Gastrocnemius medialis (tissue), 4 donors: ENCODE results near the gene AQP5. TPM values are rescaled to one million over a fixed set of nuclear protein-coding genes. Genes with fewer than 3 reads are reported as not detected.

ENCODE experiments used
- ATAC-seq, 2 donors: fragments of 150-250 bp; one replicate each; pipeline ENCODE4 v1.9.1; 2016
- DNase-seq, 2 donors: peaks; one replicate each; pipeline ENCODE4 v3.0.0-alpha.2; 2019
- H3K27ac ChIP-seq, 4 donors: fragments of 200-600 bp; sonication (generic); 1 replicate in 1 of 4; 2 replicates in 3 of 4; pipeline ENCODE4 v1.5.1; 2016 to 2018; ENCODE audit warnings: mild to moderate bottlenecking in 2 of 4, moderate library complexity in 1 of 4
- H3K27me3 ChIP-seq, 3 donors: fragments of 200-600 bp; sonication (generic) in 2 of 3; 1 replicate in 1 of 3; 2 replicates in 2 of 3; pipeline versions ENCODE4 v1.5.1 to v1.6.0; 2016 to 2019; ENCODE audit warnings: mild to moderate bottlenecking in 1 of 3, moderate library complexity in 1 of 3
- H3K36me3 ChIP-seq, 2 donors: fragments of 200-600 bp; sonication (generic) in 1 of 2; one replicate each; pipeline ENCODE4 v1.5.1; 2017 to 2018
- H3K4me1 ChIP-seq, 2 donors: fragments of 200-600 bp; sonication (generic) in 1 of 2; one replicate each; pipeline ENCODE4 v1.5.1; 2016 to 2017; ENCODE audit warnings: mild to moderate bottlenecking in 2 of 2
- H3K4me3 ChIP-seq, 4 donors: fragments of 200-600 bp; sonication (generic) in 3 of 4; 1 replicate in 1 of 4; 2 replicates in 3 of 4; pipeline ENCODE4 v1.5.1; 2016 to 2019; ENCODE audit warnings: mild to moderate bottlenecking in 2 of 4
- H3K9me3 ChIP-seq, 3 donors: fragments of 200-600 bp; sonication (generic) in 2 of 3; 1 replicate in 1 of 3; 2 replicates in 2 of 3; pipeline ENCODE4 v1.5.1; 2016 to 2019
- CTCF ChIP-seq, 5 experiments: fragments of 450-650 bp in 3 of 5; fragments of 200-600 bp in 2 of 5; sonication (generic) in 2 of 5; IDR thresholded peaks in 4 of 5; conservative IDR thresholded peaks in 1 of 5; 1 replicate in 4 of 5; 2 replicates in 1 of 5; pipeline ENCODE4 v1.5.1; 2016 to 2019; ENCODE audit warnings: antibody characterized with exemption in 5 of 5, mild to moderate bottlenecking in 3 of 5, moderate library complexity in 3 of 5
- POLR2A ChIP-seq, 2 donors: fragments of 450-650 bp; IDR thresholded peaks; one replicate each; pipeline ENCODE4 v1.6.1; 2017; ENCODE audit warnings: antibody characterized with exemption in 2 of 2, mild to moderate bottlenecking in 2 of 2, moderate library complexity in 2 of 2
- in situ Hi-C, 4 donors: fragments of 200-750 bp; cut with MboI; loops; one replicate each; pipeline versions ENCODE4 v1.15.0 to v1.8.0; 2017; ENCODE audit warnings: low sequenced_read_pairs in 4 of 4
- intact Hi-C: fragments of 100-400 bp; cut with DNase I; formaldehyde crosslinking; loops from one replicate; pipeline ENCODE4 v1.15.1; 2023; ENCODE audit warnings: low total_unique reads
- total RNA-seq, 4 donors: library from RNA; depleted of rRNA; stranded (reverse); fragments of >200 nt; gene quantifications; one replicate each; pipeline versions ENCODE4 v1.1.0 to v1.2.3, GENCODE V29; 2016

Gene AQP5
- total RNA-seq, 4 donors from 2014 or later: not detected

GRCh38 chr12:49937639-49938300 lies 23.9 kb upstream of the AQP5 start:
- intact Hi-C loops: no loop called here
- Histone ChIP-seq H3K4me3 (no peak overlapping the region), H3K27me3 (no peaks in the 10 kb centered on the region), H3K36me3 (no peaks in the 10 kb centered on the region), H3K4me1 (no peaks in the 10 kb centered on the region), H3K9me3 (no peaks in the 10 kb centered on the region), H3K27ac (no peak overlapping the region)
- no peak for DNase-seq
- no peak for ATAC-seq
- in situ Hi-C loops: no loop called here
- no peak for TF ChIP-seq POLR2A (IDR thresholded peaks at IDR 0.05)
- TF ChIP-seq CTCF (IDR thresholded peaks at IDR 0.05 in 4 of 5, conservative IDR thresholded peaks at IDR 0.05 in 1 of 5): no peak

DNA sequence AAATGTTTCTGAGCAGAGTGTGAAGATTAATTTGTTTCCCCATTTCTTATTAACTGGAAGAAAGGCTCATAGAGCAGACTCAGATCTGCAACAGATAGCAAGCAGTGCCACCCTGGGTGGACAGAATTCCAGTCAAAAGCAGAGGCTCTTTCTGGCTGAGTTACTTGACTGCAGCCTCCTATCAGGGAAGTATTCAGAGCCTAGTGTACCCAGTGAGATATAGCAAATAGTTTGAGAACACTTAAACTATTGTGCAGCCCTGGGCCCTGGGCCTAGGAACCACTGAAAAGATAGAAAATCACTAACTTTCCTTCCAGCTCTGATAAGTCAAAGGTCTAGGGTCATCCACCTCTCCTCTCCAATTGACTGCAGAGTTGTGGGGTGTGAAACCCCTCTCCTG lies 22.4 kb upstream of the AQP5 start:
- intact Hi-C loops: no loop called here
- no peak overlapping the region for H3K27ac ChIP-seq
- no peaks in the 10 kb centered on the region for H3K9me3 ChIP-seq
- no peak overlapping the region for H3K4me3 ChIP-seq
- no peaks in the 10 kb centered on the region for H3K27me3 ChIP-seq
- in situ Hi-C loops: no loop called here
- DNase-seq (no peak), ATAC-seq (no peak)
- no peaks in the 10 kb centered on the region for H3K36me3 ChIP-seq
- TF ChIP-seq CTCF (IDR thresholded peaks at IDR 0.05 in 4 of 5, conservative IDR thresholded peaks at IDR 0.05 in 1 of 5) (no peak), POLR2A (IDR thresholded peaks at IDR 0.05) (no peak)
- H3K4me1 ChIP-seq: no peaks in the 10 kb centered on the region

GRCh38 chr12:49939707-49940106 lies 22.0 kb upstream of the AQP5 start:
- DNase-seq (no peak), ATAC-seq (no peak)
- intact Hi-C loops: no loop called here
- Histone ChIP-seq H3K4me3 (no peak overlapping the region), H3K27ac (no peak overlapping the region), H3K9me3 (no peaks in the 10 kb centered on the region), H3K27me3 (no peaks in the 10 kb centered on the region), H3K4me1 (no peaks in the 10 kb centered on the region), H3K36me3 (no peaks in the 10 kb centered on the region)
- in situ Hi-C loops: no loop called here
- TF ChIP-seq CTCF (IDR thresholded peaks at IDR 0.05 in 4 of 5, conservative IDR thresholded peaks at IDR 0.05 in 1 of 5) (no peak), POLR2A (IDR thresholded peaks at IDR 0.05) (no peak)

DNA sequence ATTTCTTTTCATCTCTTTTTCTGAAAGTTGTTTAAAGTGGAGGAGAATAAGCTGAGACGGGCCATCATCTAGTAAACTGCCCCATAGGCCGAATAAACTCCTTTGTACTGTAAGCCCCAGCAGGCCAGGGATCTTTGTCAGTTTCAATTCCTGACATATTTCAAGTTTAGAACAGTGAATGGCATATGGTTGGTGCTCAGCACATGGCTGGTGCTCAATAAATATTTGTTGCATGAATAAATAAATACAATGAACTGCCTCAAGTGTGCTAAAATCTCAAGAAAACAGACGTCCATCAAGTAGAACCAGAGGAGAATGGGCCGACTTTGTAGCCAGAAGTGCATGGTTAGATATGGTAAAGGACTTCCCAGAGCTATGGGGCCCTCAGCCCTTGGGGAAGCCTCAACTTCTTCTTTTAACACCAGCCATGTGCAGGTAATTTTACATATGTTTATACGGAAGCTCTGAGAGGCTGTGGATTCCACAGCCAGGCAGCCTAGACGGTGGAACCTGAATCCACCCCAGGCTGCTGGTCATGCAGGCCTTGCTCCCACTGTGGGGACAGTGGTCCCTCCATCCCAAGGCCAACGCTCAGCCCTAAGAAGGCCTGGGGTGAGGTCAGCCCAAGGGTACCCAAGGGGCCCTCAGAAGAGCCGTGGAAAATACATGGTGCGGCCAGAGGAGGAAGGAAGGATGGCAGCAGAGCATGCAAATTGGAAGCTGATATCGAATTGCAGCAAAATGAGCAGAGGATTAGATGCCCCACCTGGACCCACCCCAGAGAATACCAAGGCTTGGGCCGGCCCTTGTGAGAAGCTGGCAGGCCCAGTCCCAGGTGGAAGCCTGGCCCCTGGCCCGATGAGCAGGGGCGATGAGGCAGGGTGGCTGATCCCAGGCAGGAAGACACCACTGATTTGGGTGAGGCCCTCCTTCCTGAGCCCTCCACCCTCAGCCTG lies 19.8 kb upstream of the AQP5 start:
- Histone ChIP-seq H3K4me1 (no peaks in the 10 kb centered on the region), H3K27ac (no peak overlapping the region), H3K27me3 (no peaks in the 10 kb centered on the region), H3K9me3 (no peaks in the 10 kb centered on the region), H3K4me3 (no peak overlapping the region), H3K36me3 (no peaks in the 10 kb centered on the region)
- TF ChIP-seq POLR2A (IDR thresholded peaks at IDR 0.05): no peak
- no peak for TF ChIP-seq CTCF (IDR thresholded peaks at IDR 0.05 in 4 of 5, conservative IDR thresholded peaks at IDR 0.05 in 1 of 5)
- in situ Hi-C loops (no loop called here), intact Hi-C loops (no loop called here)
- no peak for ATAC-seq
- no peak for DNase-seq
